Gastrocnemius medialis (tissue), 4 donors: Measurements from ENCODE around the gene C1RL.

Experiments
- CTCF ChIP-seq, 5 experiments: fragments of 450-650 bp in 3 of 5; fragments of 200-600 bp in 2 of 5; sonication (generic) in 2 of 5; IDR thresholded peaks in 4 of 5; conservative IDR thresholded peaks in 1 of 5; 1 replicate in 4 of 5; 2 replicates in 1 of 5; pipeline ENCODE4 v1.5.1; 2016 to 2019; ENCODE audit warnings: antibody characterized with exemption in 5 of 5, mild to moderate bottlenecking in 3 of 5, moderate library complexity in 3 of 5
- POLR2A ChIP-seq, 2 donors: fragments of 450-650 bp; IDR thresholded peaks; one replicate each; pipeline ENCODE4 v1.6.1; 2017; ENCODE audit warnings: antibody characterized with exemption in 2 of 2, mild to moderate bottlenecking in 2 of 2, moderate library complexity in 2 of 2

- no peak for TF ChIP-seq CTCF (IDR thresholded peaks at IDR 0.05 in 4 of 5, conservative IDR thresholded peaks at IDR 0.05 in 1 of 5)
- TF ChIP-seq POLR2A (IDR thresholded peaks at IDR 0.05), result no peak
These were observed 46.5 kb upstream of the C1RL start for GRCh38 chr12:7155471-7156034.
